SK-N-SH treated with all-trans-retinoic acid at 6 μM for 48 hours (cell line): ENCODE data around the gene MRPL40.
A peak's percentile ranks its signal among the peaks of the same experiment; 100 is the strongest.

Source experiments
- ATAC-seq: fragments of 200-7000 bp; cut with Tn5 transposase; 3 replicates; pipeline ENCODE4 v1.9.1; 2020; ENCODE audit warnings: mild to moderate bottlenecking, moderate library complexity
- ARNTL ChIP-seq: fragments of 450-650 bp; formaldehyde crosslinking; IDR thresholded peaks from 2 replicates; pipeline ENCODE4 v1.5.0; 2020; ENCODE audit warnings: low read depth, mild to moderate bottlenecking, moderate library complexity, borderline replicate concordance
- BACH2 ChIP-seq: fragments of 250-450 bp; sonication (Bioruptor Pico); IDR thresholded peaks from 2 replicates; pipeline ENCODE4 v1.9.0; 2021; ENCODE audit warnings: mild to moderate bottlenecking, borderline replicate concordance
- CSDC2 ChIP-seq: fragments of 250-450 bp; sonication (Bioruptor Pico); IDR thresholded peaks from 2 replicates; pipeline ENCODE4 v1.5.0; 2020; ENCODE audit warnings: mild to moderate bottlenecking, moderate library complexity
- CSRNP3 ChIP-seq: fragments of 250-450 bp; sonication (Bioruptor Pico); IDR thresholded peaks from 2 replicates; pipeline ENCODE4 v1.5.1; 2021; ENCODE audit warnings: mild to moderate bottlenecking, moderate library complexity
- ESRRG ChIP-seq: fragments of 250-450 bp; sonication (Bioruptor Pico); IDR thresholded peaks from 2 replicates; pipeline ENCODE4 v1.6.1; 2021; ENCODE audit warnings: mild to moderate bottlenecking
- GLIS3 ChIP-seq: fragments of 250-450 bp; sonication (Bioruptor Pico); IDR thresholded peaks from 2 replicates; pipeline ENCODE4 v1.5.0; 2020; ENCODE audit warnings: mild to moderate bottlenecking, moderate library complexity
- ISL1 ChIP-seq: fragments of 250-450 bp; sonication (Bioruptor Pico); IDR thresholded peaks from 2 replicates; pipeline ENCODE4 v2.1.2; 2022; ENCODE audit warnings: mild to moderate bottlenecking, moderate library complexity
- OSR1 ChIP-seq: fragments of 250-450 bp; sonication (Bioruptor Pico); IDR thresholded peaks from 2 replicates; pipeline ENCODE4 v1.8.0; 2022; ENCODE audit warnings: moderate library complexity, mild to moderate bottlenecking, inconsistent platforms
- PATZ1 ChIP-seq: fragments of 250-450 bp; sonication (Bioruptor Pico); IDR thresholded peaks from 2 replicates; pipeline ENCODE4 v1.8.0; 2020; ENCODE audit warnings: mild to moderate bottlenecking, moderate library complexity, borderline replicate concordance
- POU6F1 ChIP-seq: fragments of 250-450 bp; sonication (Bioruptor Pico); IDR thresholded peaks from 2 replicates; pipeline ENCODE4 v1.8.0; 2021; ENCODE audit warnings: low read depth, mild to moderate bottlenecking, moderate library complexity, borderline replicate concordance
- PPARA ChIP-seq: fragments of 250-450 bp; sonication (Bioruptor Pico); IDR thresholded peaks from 2 replicates; pipeline ENCODE4 v1.5.0; 2020; ENCODE audit warnings: mild to moderate bottlenecking, borderline replicate concordance
- RARB ChIP-seq: fragments of 250-450 bp; sonication (Bioruptor Pico); IDR thresholded peaks from 2 replicates; pipeline ENCODE4 v1.8.0; 2021; ENCODE audit warnings: mild to moderate bottlenecking, moderate library complexity
- SNAI2 ChIP-seq: fragments of 250-450 bp; sonication (Bioruptor Pico); IDR thresholded peaks from 2 replicates; pipeline ENCODE4 v1.5.0; 2020; ENCODE audit warnings: mild to moderate bottlenecking, moderate library complexity
- TCF4 ChIP-seq: fragments of 250-450 bp; sonication (Bioruptor Pico); IDR thresholded peaks from 2 replicates; pipeline ENCODE4 v1.8.0; 2021; ENCODE audit warnings: mild to moderate bottlenecking, moderate library complexity, borderline replicate concordance
- TOX ChIP-seq: fragments of 250-450 bp; sonication (Bioruptor Pico); IDR thresholded peaks from 2 replicates; pipeline ENCODE4 v1.8.0; 2021; ENCODE audit warnings: mild to moderate bottlenecking, moderate library complexity, borderline replicate concordance
- ZC3H10 ChIP-seq: fragments of 250-450 bp; sonication (Bioruptor Pico); IDR thresholded peaks from 2 replicates; pipeline ENCODE4 v1.5.1; 2021; ENCODE audit warnings: mild to moderate bottlenecking, moderate library complexity
- ZFP3 ChIP-seq: fragments of 250-450 bp; sonication (Bioruptor Pico); IDR thresholded peaks from 2 replicates; pipeline ENCODE4 v1.5.0; 2020; ENCODE audit warnings: mild to moderate bottlenecking, moderate library complexity
- ZFP30 ChIP-seq: fragments of 450-650 bp; formaldehyde crosslinking; IDR thresholded peaks from 2 replicates; pipeline ENCODE4 v1.5.0; 2022; ENCODE audit warnings: mild to moderate bottlenecking, moderate library complexity
- ZNF565 ChIP-seq: fragments of 450-650 bp; formaldehyde crosslinking; conservative IDR thresholded peaks from 2 replicates; pipeline ENCODE4 v1.5.0; 2020; ENCODE audit warnings: low read depth, mild to moderate bottlenecking, moderate library complexity
- ZNF70 ChIP-seq: fragments of 450-650 bp; formaldehyde crosslinking; IDR thresholded peaks from 2 replicates; pipeline ENCODE4 v1.5.0; 2020; ENCODE audit warnings: mild to moderate bottlenecking, moderate library complexity
- ZNF8 ChIP-seq: fragments of 450-650 bp; formaldehyde crosslinking; IDR thresholded peaks from 2 replicates; pipeline ENCODE4 v1.5.0; 2020; ENCODE audit warnings: mild to moderate bottlenecking, moderate library complexity
- TF ChIP-seq, protein P1 (sequence below): fragments of 250-450 bp; sonication (Bioruptor Pico); IDR thresholded peaks from 2 replicates; pipeline ENCODE4 v1.5.0; 2020; ENCODE audit warnings: mild to moderate bottlenecking, moderate library complexity

Gene MRPL40

DNA sequence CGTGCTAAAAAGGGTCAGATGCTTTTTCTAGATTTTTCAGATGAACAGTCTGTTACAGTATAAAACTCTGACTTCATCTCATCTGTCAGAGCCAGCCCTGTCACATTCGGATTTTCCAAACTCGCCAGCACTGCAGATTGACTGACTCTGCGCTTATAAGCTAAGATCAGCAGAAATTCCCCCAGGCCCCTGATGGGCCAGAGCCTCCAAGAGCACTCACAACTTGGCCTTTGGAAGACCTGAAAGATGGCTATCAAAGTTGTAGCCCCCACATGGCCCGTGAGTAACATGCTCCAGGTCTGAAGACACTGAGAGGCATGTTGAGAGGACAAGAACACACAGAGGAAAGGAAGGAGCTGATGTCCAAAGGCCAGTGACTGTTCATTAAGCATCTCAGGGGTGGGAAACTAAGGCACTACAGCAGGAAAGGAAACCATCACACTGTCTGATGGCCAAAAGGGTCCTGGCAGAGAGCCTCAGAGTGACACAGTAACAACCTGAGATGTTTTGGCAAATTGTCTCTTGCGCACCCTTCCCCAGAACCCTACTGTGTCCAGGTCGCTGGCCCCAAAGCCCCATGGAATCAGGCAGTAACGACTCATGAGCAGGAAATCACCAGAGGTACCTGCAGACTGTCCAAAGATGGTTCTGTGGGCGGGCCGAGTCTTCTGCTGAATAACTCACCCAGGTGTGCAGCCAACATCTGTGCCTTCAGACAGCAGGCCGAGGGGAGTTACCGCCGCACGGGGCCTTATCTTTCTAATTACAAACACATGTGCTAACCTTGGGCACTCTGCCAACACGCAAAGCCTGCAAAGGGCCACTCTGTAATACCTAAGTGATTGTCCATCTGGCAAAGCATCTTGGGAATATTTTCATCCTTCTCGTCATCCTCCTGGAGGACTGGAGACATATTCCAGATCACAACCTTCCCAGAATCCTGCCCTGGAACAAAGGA lies 24.4 kb upstream of the MRPL40 start:
- TF ChIP-seq ZFP3 (CRISPR knock-in tag) (no peak), TCF4 (peak; percentile 90)
- ATAC-seq, result peak; percentile 72

- TF ChIP-seq BACH2 (no peak), CSDC2 (CRISPR knock-in tag) (no peak), PPARA (CRISPR knock-in tag) (no peak), SNAI2 (no peak), CSRNP3 (no peak), OSR1 (no peak)
- no peak for ATAC-seq
Measured at GRCh38 chr22:19410941-19411689, 21.2 kb upstream of the MRPL40 start.

- ATAC-seq, result no peak
- TF ChIP-seq ISL1, result no peak
- no peak for TF ChIP-seq OSR1
- no peak for TF ChIP-seq PPARA (CRISPR knock-in tag)
- TF ChIP-seq CSDC2 (CRISPR knock-in tag), result no peak
- no peak for TF ChIP-seq RARB
- no peak for TF ChIP-seq TOX
- no peak for TF ChIP-seq ZNF565 (CRISPR knock-in tag)
- TF ChIP-seq, protein P1, sequence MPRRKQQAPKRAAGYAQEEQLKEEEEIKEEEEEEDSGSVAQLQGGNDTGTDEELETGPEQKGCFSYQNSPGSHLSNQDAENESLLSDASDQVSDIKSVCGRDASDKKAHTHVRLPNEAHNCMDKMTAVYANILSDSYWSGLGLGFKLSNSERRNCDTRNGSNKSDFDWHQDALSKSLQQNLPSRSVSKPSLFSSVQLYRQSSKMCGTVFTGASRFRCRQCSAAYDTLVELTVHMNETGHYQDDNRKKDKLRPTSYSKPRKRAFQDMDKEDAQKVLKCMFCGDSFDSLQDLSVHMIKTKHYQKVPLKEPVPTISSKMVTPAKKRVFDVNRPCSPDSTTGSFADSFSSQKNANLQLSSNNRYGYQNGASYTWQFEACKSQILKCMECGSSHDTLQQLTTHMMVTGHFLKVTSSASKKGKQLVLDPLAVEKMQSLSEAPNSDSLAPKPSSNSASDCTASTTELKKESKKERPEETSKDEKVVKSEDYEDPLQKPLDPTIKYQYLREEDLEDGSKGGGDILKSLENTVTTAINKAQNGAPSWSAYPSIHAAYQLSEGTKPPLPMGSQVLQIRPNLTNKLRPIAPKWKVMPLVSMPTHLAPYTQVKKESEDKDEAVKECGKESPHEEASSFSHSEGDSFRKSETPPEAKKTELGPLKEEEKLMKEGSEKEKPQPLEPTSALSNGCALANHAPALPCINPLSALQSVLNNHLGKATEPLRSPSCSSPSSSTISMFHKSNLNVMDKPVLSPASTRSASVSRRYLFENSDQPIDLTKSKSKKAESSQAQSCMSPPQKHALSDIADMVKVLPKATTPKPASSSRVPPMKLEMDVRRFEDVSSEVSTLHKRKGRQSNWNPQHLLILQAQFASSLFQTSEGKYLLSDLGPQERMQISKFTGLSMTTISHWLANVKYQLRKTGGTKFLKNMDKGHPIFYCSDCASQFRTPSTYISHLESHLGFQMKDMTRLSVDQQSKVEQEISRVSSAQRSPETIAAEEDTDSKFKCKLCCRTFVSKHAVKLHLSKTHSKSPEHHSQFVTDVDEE (CRISPR knock-in tag), result no peak
- no peak for TF ChIP-seq POU6F1
- no peak for TF ChIP-seq PATZ1 (CRISPR knock-in tag)
- TF ChIP-seq BACH2, result no peak
- TF ChIP-seq GLIS3 (CRISPR knock-in tag), result no peak
Measured at GRCh38 chr22:19411690-19412045, 20.7 kb upstream of the MRPL40 start.

DNA sequence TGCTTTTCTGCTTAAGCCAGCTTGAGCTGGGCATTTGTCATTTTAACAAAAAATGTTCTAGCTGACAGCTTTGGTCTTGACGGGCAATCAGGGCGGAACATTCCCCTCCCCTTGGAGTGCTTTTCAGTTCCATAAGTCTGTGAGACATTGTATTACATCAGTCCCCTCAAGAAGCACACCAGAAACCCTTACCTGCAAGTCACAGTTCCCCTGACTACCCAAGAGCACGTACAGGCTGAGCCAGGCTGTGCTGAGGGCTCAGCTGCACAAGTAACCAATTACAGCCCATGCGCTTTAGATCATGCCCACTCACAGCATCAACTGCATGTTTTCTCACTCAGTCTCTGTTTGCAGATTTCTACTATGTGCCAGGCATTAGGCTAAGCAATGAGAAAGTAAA lies 19.9 kb upstream of the MRPL40 start:
- ATAC-seq, result no peak
- no peak for TF ChIP-seq ZC3H10
- TF ChIP-seq RARB, result no peak
- no peak for TF ChIP-seq CSDC2 (CRISPR knock-in tag)
- no peak for TF ChIP-seq ZFP30
- no peak for TF ChIP-seq ZNF8 (CRISPR knock-in tag)
- no peak for TF ChIP-seq GLIS3 (CRISPR knock-in tag)
- no peak for TF ChIP-seq CSRNP3
- no peak for TF ChIP-seq PATZ1 (CRISPR knock-in tag)
- TF ChIP-seq ESRRG (CRISPR knock-in tag), result no peak
- TF ChIP-seq ZFP3 (CRISPR knock-in tag), result no peak
- TF ChIP-seq BACH2, result no peak
- no peak for TF ChIP-seq ZNF70 (CRISPR knock-in tag)
- TF ChIP-seq ZNF565 (CRISPR knock-in tag), result no peak
- no peak for TF ChIP-seq ARNTL (CRISPR knock-in tag)
- no peak for TF ChIP-seq SNAI2
- no peak for TF ChIP-seq POU6F1
